Measurements from ENCODE around the gene SFTPA2. TPM values are rescaled to one million over a fixed set of nuclear protein-coding genes. Genes with fewer than 3 reads are reported as not detected.
"Not testable (repeated sequence)": the region's sequence is repeated elsewhere in the genome, so short reads cannot be mapped to it uniquely, and the experiment has no call there.

The SFTPA2 gene
- total RNA-seq, 1 donor from 2014 or later = not detected

- no peak for DNase-seq (ENCODE audit: low spot score)
- Mint-ChIP-seq H3K4me3 (ENCODE audit: low read depth) (no peak overlapping the region), H3K27ac (no peak overlapping the region), H3K36me3 (ENCODE audit: low read depth) (no peaks in the 10 kb centered on the region), H3K27me3 (ENCODE audit: low read depth) (peaks cover 17% of the 10 kb centered on the region), H3K4me1 (ENCODE audit: low read depth) (peaks cover 1% of the 10 kb centered on the region), H3K9me3 (no peaks in the 10 kb centered on the region)
- intact Hi-C loops (cut with micrococcal nuclease) = no loop called here
These were observed 23.3 kb upstream of the SFTPA2 start for GRCh38 chr10:79583488-79584024.

- H3K4me1 Mint-ChIP-seq (ENCODE audit: low read depth); H3K4me3 Mint-ChIP-seq (ENCODE audit: low read depth); H3K9me3 Mint-ChIP-seq; DNase-seq (ENCODE audit: low spot score); intact Hi-C loops (cut with micrococcal nuclease); H3K27ac Mint-ChIP-seq; H3K36me3 Mint-ChIP-seq (ENCODE audit: low read depth): not testable (repeated sequence)
- peaks cover 16% of the 10 kb centered on the region for H3K27me3 Mint-ChIP-seq (ENCODE audit: low read depth)
These were observed 22.7 kb upstream of the SFTPA2 start for GRCh38 chr10:79582954-79583353.

- DNase-seq (ENCODE audit: low spot score) = no peak
- intact Hi-C loops (cut with micrococcal nuclease) = no loop called here
- no peaks in the 10 kb centered on the region for H3K36me3 Mint-ChIP-seq (ENCODE audit: low read depth)
- no peaks in the 10 kb centered on the region for H3K9me3 Mint-ChIP-seq
- peaks cover 1% of the 10 kb centered on the region for H3K4me1 Mint-ChIP-seq (ENCODE audit: low read depth)
- H3K27me3 Mint-ChIP-seq (ENCODE audit: low read depth) = peaks cover 17% of the 10 kb centered on the region
- H3K4me3 Mint-ChIP-seq (ENCODE audit: low read depth) = no peak overlapping the region
- no peak overlapping the region for H3K27ac Mint-ChIP-seq
These were observed 21.9 kb upstream of the SFTPA2 start for GRCh38 chr10:79582096-79582495.

- Mint-ChIP-seq H3K27me3 (ENCODE audit: low read depth) (peaks cover 20% of the 10 kb centered on the region), H3K36me3 (ENCODE audit: low read depth) (no peaks in the 10 kb centered on the region)
These were observed 20.8 kb upstream of the SFTPA2 start for GRCh38 chr10:79581044-79581443.

GRCh38 chr10:79579361-79579760 lies 19.2 kb upstream of the SFTPA2 start:
- Mint-ChIP-seq H3K27ac (no peak overlapping the region), H3K36me3 (ENCODE audit: low read depth) (no peaks in the 10 kb centered on the region), H3K27me3 (ENCODE audit: low read depth) (peaks cover 24% of the 10 kb centered on the region), H3K4me3 (ENCODE audit: low read depth) (no peak overlapping the region), H3K9me3 (no peaks in the 10 kb centered on the region), H3K4me1 (ENCODE audit: low read depth) (peaks cover 1% of the 10 kb centered on the region)
- DNase-seq (ENCODE audit: low spot score) = no peak
- intact Hi-C loops (cut with micrococcal nuclease) = no loop called here

More at GRCh38 chr10:79581044-79581443, 20.8 kb upstream of the SFTPA2 start:
- no peaks in the 10 kb centered on the region for H3K9me3 Mint-ChIP-seq
- DNase-seq (ENCODE audit: low spot score) = no peak
- intact Hi-C loops (cut with micrococcal nuclease) = no loop called here
- H3K4me3 Mint-ChIP-seq (ENCODE audit: low read depth) = no peak overlapping the region
- H3K4me1 Mint-ChIP-seq (ENCODE audit: low read depth) = peaks cover 1% of the 10 kb centered on the region
- H3K27ac Mint-ChIP-seq = no peak overlapping the region

GRCh38 chr10:79570624-79571023 lies 10.4 kb upstream of the SFTPA2 start:
- H3K27me3 Mint-ChIP-seq (ENCODE audit: low read depth) = peaks cover 62% of the 10 kb centered on the region
- H3K4me3 Mint-ChIP-seq (ENCODE audit: low read depth); H3K27ac Mint-ChIP-seq; H3K4me1 Mint-ChIP-seq (ENCODE audit: low read depth); H3K9me3 Mint-ChIP-seq; H3K36me3 Mint-ChIP-seq (ENCODE audit: low read depth); DNase-seq (ENCODE audit: low spot score); intact Hi-C loops (cut with micrococcal nuclease): not testable (repeated sequence)

- no peak overlapping the region for H3K27ac Mint-ChIP-seq
- no peak for DNase-seq (ENCODE audit: low spot score)
- H3K4me1 Mint-ChIP-seq (ENCODE audit: low read depth) = no peaks in the 10 kb centered on the region
- H3K36me3 Mint-ChIP-seq (ENCODE audit: low read depth) = no peaks in the 10 kb centered on the region
- peaks cover 28% of the 10 kb centered on the region for H3K27me3 Mint-ChIP-seq (ENCODE audit: low read depth)
- H3K9me3 Mint-ChIP-seq = no peaks in the 10 kb centered on the region
- intact Hi-C loops (cut with micrococcal nuclease) = loop anchor here (5.0 kb wide), 1 partner anchor 369 kb away; no protein-coding TSS in a partner anchor
- H3K4me3 Mint-ChIP-seq (ENCODE audit: low read depth) = no peak overlapping the region
These were observed 3.2 kb upstream of the SFTPA2 start for GRCh38 chr10:79563426-79563825.

GRCh38 chr10:79562135-79562756 lies 2.0 kb upstream of the SFTPA2 start:
- H3K4me1 Mint-ChIP-seq (ENCODE audit: low read depth) = no peaks in the 10 kb centered on the region
- no peak overlapping the region for H3K4me3 Mint-ChIP-seq (ENCODE audit: low read depth)
- H3K27ac Mint-ChIP-seq = no peak overlapping the region
- H3K36me3 Mint-ChIP-seq (ENCODE audit: low read depth) = no peaks in the 10 kb centered on the region
- intact Hi-C loops (cut with micrococcal nuclease) = loop anchor here (5.0 kb wide), 1 partner anchor 370 kb away; no protein-coding TSS in a partner anchor
- H3K9me3 Mint-ChIP-seq = no peaks in the 10 kb centered on the region
- peak; percentile 41 for DNase-seq (ENCODE audit: low spot score)
- peaks cover 22% of the 10 kb centered on the region for H3K27me3 Mint-ChIP-seq (ENCODE audit: low read depth)

GRCh38 chr10:79561257-79561656 lies 1.1 kb upstream of the SFTPA2 start:
- Mint-ChIP-seq H3K27ac (no peak overlapping the region), H3K27me3 (ENCODE audit: low read depth) (peaks cover 16% of the 10 kb centered on the region), H3K36me3 (ENCODE audit: low read depth) (no peaks in the 10 kb centered on the region), H3K9me3 (no peaks in the 10 kb centered on the region), H3K4me1 (ENCODE audit: low read depth) (no peaks in the 10 kb centered on the region), H3K4me3 (ENCODE audit: low read depth) (no peak overlapping the region)
- intact Hi-C loops (cut with micrococcal nuclease) = loop anchor here (5.0 kb wide), 1 partner anchor 371 kb away; no protein-coding TSS in a partner anchor
- DNase-seq (ENCODE audit: low spot score) = no peak

GRCh38 chr10:79559726-79560125 lies 481 bp downstream of the SFTPA2 start:
- H3K36me3 Mint-ChIP-seq (ENCODE audit: low read depth) = no peaks in the 10 kb centered on the region
- no peaks in the 10 kb centered on the region for H3K4me1 Mint-ChIP-seq (ENCODE audit: low read depth)
- intact Hi-C loops (cut with micrococcal nuclease) = loop anchor here (5.0 kb wide), 1 partner anchor 373 kb away; no protein-coding TSS in a partner anchor
- peaks cover 16% of the 10 kb centered on the region for H3K27me3 Mint-ChIP-seq (ENCODE audit: low read depth)
- no peak overlapping the region for H3K4me3 Mint-ChIP-seq (ENCODE audit: low read depth)
- DNase-seq (ENCODE audit: low spot score) = no peak
- H3K9me3 Mint-ChIP-seq = no peaks in the 10 kb centered on the region
- no peak overlapping the region for H3K27ac Mint-ChIP-seq

GRCh38 chr10:79556961-79557360 lies 3.2 kb downstream of the SFTPA2 start:
- H3K4me1 Mint-ChIP-seq (ENCODE audit: low read depth); H3K27me3 Mint-ChIP-seq (ENCODE audit: low read depth); H3K27ac Mint-ChIP-seq; H3K9me3 Mint-ChIP-seq; H3K36me3 Mint-ChIP-seq (ENCODE audit: low read depth); DNase-seq (ENCODE audit: low spot score); intact Hi-C loops (cut with micrococcal nuclease); H3K4me3 Mint-ChIP-seq (ENCODE audit: low read depth): not testable (repeated sequence)

GRCh38 chr10:79555354-79556309 lies 4.6 kb downstream of the SFTPA2 start:
- Mint-ChIP-seq H3K4me1 (ENCODE audit: low read depth) (no peaks in the 10 kb centered on the region), H3K27me3 (ENCODE audit: low read depth) (peaks cover 7% of the 10 kb centered on the region), H3K9me3 (no peaks in the 10 kb centered on the region), H3K36me3 (ENCODE audit: low read depth) (no peaks in the 10 kb centered on the region), H3K4me3 (ENCODE audit: low read depth) (no peak overlapping the region), H3K27ac (no peak overlapping the region)
- no peak for DNase-seq (ENCODE audit: low spot score)
- intact Hi-C loops (cut with micrococcal nuclease) = no loop called here

- Mint-ChIP-seq H3K27me3 (ENCODE audit: low read depth) (peaks cover 11% of the 10 kb centered on the region), H3K4me1 (ENCODE audit: low read depth) (peaks cover 11% of the 10 kb centered on the region), H3K36me3 (ENCODE audit: low read depth) (no peaks in the 10 kb centered on the region), H3K4me3 (ENCODE audit: low read depth) (no peak overlapping the region), H3K9me3 (no peaks in the 10 kb centered on the region), H3K27ac (no peak overlapping the region)
- no peak for DNase-seq (ENCODE audit: low spot score)
- intact Hi-C loops (cut with micrococcal nuclease) = no loop called here
These were observed 8.1 kb downstream of the SFTPA2 start for GRCh38 chr10:79552143-79552542.

Data from activated T-helper 2 cell treated with anti-CD3 and anti-CD28 coated beads, Interferon-gamma antibody, Interleukin-2, Interleukin-4, amounts not matched to agents 10 μg/mL and 5 μg/mL and 100 μg/mL, durations not matched to agents 14 hours and 24 hours and 36 hours (primary cell).